SIG-M5 treated with dmso at 0.1 percent for 504 hours (cell line): Measurements from ENCODE around the gene AHSA1.

ENCODE experiments used
- DNase-seq: peaks from one replicate; lab custom pipeline; 2025; ENCODE audit not compliant: unreplicated experiment; lab: John Stamatoyannopoulos, UW

AHSA1 gene

DNA sequence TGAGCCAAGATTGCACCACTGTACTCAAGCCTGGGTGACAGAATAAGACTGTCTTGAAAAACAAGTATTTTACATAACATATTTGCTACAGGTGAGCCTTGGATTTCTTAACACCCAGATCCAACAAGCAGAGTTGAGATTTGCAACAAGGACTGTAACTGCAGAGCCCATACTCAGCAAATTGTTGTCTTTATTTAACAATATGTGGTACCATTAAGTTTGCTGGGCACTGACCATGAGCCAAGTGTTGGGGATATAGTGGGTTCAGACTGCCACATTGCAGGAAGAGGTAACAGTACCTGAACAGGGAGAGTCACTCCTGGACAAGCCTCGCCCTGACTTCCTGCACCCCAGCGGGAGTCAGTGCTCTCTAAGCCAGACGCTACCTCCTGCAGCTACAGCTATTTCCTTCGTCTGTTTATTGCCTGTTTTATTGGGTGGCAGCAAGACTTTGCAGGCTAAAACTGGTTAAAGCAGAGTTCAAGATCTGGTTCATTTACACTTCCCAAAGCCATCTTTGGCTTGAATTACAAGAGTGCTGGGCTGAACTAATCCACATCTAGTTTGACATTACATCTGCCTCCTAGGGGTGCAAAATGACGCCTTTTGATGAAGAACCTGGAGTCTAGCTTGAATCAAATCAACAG is 12.5 kb downstream of the AHSA1 start:
- no peak for DNase-seq

DNA sequence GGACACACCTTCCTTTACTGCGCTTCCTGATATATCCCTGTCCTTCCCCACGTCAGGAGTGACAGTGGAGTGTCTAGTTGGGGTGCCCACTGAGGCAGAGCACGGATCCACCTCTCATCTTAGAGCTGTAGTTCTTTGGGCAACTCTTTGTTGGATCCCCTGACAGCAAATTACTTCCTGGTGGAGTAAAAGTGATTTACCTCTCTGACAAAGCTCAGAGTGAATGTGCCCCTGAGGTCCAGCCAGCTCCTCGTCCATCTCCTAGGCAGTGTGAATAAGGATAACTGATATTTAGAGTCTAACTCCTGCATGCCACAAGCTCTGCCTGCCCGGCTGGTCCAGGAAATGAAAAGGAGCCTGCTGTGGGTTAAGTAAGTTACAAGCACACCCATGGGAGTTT is 16.0 kb downstream of the AHSA1 start:
- no peak for DNase-seq

DNA sequence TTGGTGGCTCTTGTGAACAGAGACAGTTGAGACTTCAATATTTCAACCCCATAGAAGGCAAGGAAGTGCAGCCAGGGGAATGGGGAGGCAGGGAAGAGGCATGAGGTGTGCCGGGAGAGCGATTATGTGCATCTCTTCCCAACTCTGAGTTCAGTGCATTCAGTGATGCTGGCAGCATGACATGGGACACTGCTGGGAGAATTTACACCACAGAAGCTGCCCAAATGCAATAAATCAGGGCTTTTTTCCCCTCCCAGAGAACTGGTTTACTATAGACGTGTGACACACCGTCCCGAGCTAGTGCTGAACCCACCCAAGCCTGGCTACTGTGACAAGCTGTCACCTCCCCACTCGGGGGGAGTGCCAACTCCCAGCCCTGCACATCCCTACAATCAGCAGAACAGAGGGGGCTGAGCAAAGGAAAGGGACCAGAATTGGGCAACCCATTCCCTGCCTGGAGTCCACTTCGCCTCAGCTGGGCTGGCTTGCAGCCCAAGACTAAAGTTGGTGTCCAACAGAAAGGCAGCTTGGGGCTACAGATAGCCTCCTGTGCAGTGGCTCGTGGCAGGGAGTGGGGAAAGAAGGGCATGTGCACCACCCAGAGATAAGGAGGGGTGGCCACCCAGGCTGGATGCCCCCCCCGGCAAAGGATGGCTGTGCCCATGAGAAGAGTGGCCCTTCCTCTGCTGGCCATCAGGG is 16.7 kb downstream of the AHSA1 start:
- no peak for DNase-seq

DNA sequence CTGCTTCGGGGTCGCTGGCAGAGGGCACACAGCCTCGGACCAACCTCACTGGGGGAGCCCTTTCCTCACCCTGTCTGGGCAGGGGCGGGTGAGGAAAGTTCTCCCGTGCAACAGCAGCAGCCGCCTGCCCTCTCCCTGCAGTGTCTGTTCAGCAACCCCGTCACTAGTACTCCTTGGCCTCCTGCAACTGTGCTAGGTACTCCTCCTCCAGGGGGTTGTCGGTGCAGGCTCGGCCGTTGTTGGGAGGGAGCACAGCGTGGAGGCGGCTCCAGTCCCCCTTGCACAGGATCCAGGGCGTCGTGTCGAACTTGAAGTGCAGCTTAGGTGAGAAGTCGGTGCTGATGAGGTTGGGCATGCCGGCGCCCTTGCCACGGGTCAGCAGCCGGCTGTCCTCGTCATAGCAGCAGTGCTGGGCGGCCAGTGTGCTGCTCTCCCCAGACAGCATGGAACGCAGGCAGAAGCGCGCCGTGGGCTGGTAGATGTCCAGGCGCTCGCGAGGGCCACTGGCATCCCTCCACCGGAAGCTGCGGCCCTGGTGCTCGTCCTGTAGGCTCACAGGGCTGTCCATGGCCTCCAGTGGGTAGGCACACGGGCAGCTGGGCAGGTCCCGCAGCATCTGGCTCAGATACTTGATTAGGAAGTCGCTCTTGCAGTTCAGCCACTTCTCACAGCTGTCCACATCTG is 17.7 kb downstream of the AHSA1 start:
- DNase-seq = no peak

DNA sequence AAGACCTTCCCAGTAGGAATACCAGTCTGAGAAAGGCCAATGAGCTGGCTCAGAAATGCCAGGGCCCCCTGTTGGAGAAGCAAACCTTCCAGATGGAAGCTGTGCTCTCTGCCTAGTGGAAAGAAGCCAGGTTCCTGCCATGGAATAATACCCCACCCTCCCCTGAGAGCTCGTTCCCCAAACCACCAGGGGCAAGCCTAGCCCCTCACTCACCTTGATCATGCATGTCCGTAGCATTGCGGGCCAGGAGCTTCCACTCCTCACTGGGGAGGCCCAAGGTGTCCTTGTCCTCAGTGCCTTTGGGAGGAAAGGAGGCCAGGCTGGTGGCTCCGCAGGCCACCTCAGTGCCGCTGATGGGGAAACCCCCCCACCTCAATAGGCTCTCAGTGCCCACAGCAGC is 20.1 kb downstream of the AHSA1 start:
- no peak for DNase-seq

DNA sequence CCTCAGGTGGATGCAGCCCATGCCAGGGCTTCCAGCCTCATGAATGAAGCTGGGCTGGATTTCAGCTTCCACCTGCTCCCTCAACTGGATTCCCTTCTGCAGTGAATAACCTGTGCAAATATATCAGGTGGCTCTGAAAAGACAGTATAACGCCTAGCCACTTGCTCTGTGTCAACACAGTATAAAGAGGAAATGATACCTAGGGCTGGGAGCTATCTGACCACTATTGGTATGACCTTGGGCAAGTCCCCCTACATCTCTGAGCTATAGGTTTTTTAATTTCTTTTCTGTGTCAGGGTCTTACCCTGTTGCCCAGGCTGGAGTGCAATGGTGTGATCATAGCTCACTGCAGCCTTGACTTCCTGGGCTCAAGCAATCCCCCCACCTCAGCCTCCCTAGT is 20.9 kb downstream of the AHSA1 start:
- peak; percentile 47 for DNase-seq

DNA sequence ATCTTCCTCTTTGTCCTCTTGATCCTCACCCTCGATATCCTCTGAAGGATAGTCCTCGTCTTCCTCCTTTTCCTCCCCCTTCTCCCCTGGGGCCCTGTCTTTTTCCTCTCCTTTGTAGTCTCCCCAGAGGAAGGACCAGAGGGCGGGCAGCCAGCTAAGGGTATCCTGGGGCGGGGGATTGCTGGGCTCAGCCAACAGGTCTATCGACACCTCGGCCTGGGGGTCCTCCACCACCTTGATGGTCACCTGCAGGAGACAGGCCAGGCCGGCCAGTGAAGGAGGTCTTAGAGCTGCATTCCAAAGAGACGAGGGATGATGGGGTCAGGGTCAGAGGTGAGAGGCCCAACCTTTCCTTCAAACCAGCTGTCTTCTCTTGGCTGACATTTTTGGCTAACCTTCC is 24.5 kb downstream of the AHSA1 start:
- DNase-seq = no peak

DNA sequence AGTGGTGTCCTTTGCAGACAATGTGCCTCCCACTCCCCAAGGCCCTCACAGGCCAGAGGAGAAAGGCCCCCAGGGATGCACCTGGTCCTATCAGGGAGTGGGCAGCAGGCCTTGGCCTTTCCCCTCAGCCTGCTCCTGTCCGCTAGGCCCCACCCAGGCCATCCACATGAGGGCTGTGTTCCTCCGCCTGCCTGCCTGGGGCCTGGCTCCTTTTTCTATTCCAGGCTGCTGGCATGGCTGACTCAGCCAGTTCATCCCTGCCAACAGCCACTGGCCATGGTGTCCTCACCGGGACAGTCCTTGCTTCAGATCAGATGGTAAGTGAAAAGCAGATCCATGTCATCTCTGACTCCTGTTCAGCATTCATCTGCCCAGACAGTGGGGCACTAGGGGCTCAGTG is 27.4 kb downstream of the AHSA1 start:
- DNase-seq = no peak

DNA sequence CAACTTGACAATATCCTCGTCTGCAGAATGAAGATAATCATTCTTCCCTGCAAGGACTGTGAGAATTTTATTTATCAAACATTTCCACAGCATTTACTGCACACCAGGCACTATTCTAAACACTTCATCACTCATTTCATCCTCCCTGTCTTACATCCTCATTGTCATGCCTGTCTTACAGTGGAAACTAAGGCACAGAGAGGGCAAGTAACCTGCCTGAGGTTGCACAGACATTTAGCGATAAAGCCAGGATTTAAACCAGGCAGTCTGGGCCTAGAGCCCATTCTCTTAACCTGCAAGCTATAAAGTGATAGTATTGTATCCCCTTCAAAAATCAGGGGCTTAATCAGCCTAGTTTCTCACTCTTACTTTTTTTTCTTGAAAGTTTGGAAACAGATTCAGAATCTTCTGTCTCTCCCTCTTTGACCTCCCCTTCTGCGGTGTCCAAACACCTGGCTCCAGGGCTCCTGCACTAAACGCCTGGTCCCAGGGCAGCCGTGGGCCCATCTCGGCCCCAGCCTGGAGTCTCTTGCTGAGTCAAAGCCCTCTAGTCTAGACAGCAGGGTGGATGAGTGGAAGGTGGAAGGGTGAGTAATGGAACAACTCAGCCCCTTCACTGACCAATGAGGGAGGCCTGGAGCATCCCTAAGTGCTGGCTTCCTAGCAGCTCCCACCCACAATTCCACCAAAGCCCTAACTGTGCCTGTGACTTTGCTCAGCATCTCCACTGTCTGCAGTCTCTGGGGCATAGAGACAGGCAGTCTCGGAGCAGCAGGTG is 28.2 kb downstream of the AHSA1 start:
- DNase-seq = no peak

DNA sequence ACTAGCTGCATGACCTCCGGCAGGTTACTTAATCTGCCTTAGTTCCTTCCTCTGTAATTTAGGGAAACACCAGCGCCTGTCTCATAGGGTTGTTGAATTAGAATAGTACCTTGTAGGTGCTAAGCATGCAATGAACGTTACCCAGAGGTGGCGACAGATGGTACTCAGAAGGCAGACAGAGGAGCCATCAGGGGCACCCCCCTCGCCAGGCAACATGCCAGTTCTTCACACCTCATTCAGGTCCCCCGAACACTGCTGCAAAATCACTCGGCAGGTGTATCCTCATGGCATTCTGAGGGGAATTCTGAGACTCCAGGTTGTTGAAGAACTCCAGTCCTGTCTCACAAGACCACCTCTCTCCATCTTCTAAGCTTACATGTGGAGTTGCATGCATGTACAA is 30.7 kb downstream of the AHSA1 start:
- no peak for DNase-seq

DNA sequence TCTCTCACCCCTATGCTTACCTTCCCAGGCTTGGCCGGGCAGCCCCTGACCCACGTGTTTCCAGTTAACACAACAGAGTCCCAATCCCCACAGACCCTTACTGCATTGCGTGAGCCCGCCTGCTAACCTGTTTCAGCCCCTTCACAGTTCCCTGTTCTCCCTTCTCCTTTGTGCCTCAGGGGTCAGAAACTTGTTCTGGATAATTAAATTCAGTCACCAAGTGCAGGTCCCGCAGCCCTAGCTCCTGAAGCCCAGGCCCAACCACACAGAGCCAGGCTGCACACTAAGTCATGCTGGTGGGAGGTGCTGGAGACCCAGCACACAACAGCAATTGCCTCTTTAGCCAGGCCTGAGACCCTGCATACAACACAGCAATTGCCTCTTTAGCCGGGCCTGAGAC is 31.1 kb downstream of the AHSA1 start:
- no peak for DNase-seq

DNA sequence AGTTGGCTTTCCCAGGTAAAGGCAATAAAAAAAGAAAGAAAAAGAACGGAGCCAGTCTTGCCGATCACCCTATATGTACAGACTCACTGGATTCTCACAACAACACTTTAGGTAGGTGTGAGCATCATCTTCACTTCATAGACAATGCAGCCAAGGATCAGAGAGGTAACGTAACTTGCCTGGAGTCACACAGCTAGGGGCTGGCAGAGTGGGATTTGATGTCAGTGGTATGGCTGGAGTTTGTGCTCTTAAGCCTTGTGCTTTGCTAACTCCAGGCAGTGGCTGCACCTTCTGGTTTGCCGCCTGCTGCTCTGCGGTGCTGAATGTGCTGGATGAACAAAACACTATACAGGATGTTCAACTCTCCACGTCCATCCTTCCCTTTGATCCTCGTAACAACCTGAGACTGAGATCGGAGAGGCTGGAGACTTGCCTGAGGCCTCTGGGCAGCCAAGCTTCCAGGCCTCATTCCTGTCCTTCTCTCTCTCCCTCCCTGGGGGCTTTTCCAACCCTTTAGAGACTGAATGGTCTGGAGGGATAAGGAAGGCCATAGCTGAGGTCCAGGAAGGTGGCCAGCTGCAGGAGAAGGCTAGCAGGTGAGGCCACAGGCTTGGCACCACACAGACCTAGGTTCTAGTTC is 32.6 kb downstream of the AHSA1 start:
- DNase-seq = no peak

DNA sequence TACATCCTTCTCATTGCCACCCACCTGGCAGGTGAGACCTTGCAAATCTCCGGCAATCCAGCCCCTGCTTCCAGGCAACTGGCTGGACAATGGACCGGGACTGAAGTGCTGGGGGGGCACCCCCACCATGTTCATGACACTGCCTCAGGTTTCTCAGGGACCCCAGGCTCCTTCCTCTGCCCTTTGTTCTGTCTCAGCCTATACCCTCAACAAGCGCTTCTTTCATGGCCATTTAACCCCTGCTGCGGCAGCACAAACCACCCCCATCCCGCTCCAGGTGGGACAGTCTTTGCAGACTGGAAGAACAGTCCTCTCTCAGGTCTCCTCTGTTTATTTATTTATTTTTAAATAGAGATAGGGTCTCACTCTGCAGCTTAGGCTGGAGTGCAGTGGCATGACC is 33.2 kb downstream of the AHSA1 start:
- no peak for DNase-seq

DNA sequence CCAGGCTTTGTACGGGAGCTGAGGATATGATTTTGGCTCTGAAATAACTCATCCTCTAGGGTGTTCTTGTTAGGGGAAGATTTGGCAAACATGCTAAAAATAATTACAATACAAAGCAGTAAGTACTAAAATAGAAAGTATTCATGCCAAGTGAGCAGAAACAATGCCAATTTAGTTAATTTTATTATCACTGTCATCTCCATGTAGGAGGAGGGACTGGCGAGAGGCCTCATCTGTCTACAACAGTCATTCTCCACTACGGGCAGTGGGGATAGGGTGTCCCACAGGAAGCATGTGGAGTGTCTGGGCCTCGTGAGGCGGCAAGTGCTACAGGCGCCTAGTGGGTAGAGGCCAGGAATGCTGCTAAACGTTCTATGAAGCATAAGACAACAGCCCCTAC is 37.4 kb downstream of the AHSA1 start:
- DNase-seq = no peak

DNA sequence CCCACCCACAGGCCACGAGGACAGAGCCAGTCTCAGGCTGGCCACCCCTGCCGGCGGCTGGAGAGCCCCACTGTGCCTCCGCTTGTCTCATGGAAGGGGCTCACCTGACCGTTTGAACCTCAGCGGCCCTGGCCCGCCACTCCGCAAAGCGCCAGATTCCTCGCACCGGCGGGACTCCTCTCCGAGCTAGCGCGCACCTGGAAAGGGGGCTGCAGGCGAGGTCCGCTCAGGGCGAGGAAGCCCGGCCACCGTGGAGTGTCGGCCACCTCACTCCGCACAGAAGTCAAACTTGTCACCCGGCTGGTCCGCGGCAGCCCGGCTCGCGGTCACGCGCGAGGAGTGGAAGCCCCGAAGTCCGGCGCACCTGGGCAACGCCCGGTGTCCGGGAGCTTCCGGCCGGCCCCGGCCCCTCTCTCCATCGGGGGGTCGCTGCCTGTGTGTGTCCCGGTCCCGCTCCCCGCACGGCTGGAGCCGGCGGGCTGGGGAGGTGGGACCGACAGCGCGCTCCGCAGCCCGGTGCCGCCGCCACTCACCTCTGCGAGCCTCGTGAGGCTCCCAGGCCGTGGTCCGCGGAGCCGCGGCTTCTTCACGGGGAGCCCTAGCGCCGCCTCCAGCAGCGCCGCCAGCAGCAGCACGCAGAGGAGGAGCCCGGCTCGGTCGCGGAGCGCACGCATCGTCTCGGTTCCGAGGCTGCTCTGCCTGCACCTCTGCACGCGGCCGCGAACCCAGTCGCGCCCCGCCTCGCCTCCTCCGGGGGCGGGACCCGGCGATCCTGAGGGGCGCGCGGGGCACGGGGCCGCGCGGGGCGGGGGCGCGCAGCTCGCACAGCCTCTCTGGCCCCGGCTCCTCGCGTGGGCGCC is 40.5 kb downstream of the AHSA1 start, which contains the start of gene ISM2:
TSS of gene ISM2 (minus strand) at position 697 of the 860 bp plus-strand sequence. CDS start at position 674, 23 bp downstream.
- DNase-seq = peak; percentile 11

DNA sequence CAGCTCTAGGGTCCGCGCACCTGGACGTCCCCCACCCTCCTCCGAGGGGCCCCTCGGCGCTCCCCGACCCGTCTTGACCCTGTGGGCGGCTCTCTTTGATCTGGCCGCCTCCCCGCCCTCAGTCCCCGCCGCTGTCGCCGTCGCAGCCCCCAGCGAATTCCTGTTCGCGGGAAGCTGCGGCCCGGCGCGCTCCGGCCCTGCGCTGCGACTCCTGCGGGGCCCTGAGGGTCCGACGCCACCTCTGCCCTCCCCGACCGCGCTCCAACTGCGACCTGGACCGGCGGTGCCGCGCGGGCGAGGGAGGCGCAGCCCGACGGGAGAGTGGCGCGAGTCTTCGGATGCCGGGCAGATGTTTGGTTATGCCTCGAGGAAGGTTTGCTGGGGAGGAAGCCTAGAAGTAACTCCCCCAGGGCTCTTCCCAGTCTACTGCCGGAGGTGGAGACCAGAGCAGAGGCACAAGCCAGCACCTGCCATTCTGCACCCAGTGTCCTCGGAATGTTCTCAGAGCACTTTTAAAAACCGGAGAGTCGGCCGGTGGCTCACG is 41.2 kb downstream of the AHSA1 start:
- DNase-seq = peak; percentile 8

DNA sequence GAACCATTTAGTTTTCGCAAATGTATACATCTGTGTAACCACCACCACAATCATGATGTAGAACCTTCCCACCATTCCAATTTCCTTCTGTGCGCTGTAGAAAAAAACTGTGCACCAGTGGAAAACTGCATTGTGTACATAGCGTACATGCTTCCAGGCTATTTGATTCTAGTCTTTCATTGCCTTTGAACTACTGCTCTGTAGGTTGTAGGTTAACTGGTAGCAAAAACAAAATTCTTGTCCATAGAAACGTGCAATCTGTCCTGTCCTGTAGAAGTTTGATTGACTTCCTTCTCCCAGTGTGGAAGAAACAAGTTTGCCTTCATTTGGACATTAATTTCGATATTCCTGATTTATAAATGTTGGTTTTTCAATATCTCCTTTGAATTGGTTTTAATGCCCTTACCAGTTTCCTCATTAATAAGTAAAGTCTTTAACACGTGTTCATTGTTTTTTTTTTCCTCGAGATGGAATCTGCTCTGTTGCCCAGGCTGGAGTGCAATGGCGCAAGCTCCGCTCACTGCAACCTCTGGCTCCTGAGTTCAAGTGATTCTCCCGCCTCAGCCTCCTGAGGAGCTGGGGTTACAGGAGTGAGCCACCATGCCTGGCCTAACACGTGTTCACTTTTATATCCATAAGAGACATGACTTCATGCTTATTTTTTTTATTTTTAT is 44.4 kb downstream of the AHSA1 start:
- no peak for DNase-seq

DNA sequence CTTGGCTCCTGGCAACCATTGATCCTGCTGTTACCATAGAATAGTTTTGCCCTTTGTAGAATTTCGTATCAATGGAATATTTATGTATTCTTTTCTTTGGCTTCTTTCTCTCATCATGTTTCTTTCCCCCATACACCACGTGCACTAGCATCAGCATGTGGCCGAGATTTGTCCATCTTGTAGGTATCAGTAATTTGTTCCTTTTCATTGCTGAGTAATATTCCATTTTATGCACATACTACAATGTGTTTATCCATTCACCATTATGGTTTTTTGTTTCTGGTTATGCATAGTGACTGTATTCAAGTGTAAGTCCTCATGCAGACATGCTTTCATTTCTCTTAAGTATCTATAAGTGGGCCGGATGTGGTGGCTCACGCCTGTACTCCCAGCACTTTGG is 45.2 kb downstream of the AHSA1 start:
- no peak for DNase-seq

DNA sequence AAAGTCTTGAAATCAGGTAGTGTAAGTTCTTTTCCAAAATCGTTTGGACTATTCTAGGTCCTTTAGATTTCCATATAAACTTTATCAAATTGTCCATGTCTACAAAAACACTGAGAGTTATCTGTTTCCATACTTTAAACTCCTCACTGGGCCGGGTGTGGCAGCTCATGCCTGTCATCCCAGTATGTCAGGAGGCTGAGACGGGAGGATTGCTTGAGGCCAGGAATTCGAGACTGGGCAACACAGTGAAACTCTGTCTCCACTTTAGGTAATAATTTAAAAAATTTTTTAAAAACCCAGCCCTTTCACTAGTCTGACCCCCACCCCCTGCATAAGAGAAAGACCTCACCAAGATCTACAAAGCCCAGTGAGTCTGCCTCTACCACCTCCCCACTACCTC is 47.1 kb downstream of the AHSA1 start:
- DNase-seq = no peak
